ENCODE results near the gene CSTA.
A peak's percentile ranks its signal among the peaks of the same experiment; 100 is the strongest.

Gene CSTA, protein sequence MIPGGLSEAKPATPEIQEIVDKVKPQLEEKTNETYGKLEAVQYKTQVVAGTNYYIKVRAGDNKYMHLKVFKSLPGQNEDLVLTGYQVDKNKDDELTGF

DNA sequence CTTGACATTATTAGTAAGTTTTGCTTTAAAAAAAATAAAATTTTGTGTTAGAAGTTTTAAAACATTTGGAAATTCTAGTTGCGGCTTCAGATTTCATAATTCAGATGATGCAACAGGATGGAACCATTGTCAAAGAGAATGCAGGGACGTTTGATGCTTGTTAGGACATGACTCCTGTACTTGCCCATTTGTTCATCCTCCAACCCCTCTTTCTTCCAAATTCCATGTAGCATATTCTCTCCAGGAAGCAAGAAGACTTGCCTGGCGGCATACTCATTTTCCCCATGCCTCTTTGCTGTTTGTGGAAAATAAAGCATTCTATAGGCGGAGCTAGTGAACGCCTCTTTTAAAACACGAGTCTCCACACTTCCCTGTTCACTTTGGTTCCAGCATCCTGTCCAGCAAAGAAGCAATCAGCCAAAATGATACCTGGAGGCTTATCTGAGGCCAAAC lies at the start of gene CSTA:
Gene CSTA (plus strand): TSS at position 378 of the 453 bp plus-strand sequence. CDS start 45 bp downstream, at position 423.
- no peak for DNase-seq (ENCODE audit: low read depth)

DNA sequence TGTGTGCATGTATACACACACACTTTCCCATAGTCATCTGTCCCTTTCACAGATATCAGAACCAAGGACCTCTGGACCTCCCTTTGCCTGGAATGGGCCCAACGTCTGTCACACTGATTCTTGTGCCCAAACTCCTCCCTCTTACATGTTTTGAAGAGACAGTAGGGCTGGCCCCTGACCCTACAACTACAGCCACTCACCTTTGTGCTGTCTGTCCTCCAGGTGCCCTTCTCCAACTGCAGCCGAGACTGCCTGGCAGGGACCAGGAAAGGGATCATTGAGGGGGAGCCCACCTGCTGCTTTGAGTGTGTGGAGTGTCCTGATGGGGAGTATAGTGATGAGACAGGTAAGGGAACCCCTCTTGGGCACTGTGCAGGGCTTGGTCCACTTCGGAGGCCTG lies 43.2 kb upstream of the CSTA start:
- DNase-seq (ENCODE audit: low read depth) = no peak

DNA sequence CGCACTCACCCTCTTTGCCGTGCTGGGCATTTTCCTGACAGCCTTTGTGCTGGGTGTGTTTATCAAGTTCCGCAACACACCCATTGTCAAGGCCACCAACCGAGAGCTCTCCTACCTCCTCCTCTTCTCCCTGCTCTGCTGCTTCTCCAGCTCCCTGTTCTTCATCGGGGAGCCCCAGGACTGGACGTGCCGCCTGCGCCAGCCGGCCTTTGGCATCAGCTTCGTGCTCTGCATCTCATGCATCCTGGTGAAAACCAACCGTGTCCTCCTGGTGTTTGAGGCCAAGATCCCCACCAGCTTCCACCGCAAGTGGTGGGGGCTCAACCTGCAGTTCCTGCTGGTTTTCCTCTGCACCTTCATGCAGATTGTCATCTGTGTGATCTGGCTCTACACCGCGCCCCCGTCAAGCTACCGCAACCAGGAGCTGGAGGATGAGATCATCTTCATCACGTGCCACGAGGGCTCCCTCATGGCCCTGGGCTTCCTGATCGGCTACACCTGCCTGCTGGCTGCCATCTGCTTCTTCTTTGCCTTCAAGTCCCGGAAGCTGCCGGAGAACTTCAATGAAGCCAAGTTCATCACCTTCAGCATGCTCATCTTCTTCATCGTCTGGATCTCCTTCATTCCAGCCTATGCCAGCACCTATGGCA lies 41.1 kb upstream of the CSTA start:
- DNase-seq (ENCODE audit: low read depth) = no peak

DNA sequence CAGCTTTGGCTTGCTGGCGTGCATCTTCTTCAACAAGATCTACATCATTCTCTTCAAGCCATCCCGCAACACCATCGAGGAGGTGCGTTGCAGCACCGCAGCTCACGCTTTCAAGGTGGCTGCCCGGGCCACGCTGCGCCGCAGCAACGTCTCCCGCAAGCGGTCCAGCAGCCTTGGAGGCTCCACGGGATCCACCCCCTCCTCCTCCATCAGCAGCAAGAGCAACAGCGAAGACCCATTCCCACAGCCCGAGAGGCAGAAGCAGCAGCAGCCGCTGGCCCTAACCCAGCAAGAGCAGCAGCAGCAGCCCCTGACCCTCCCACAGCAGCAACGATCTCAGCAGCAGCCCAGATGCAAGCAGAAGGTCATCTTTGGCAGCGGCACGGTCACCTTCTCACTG lies 40.6 kb upstream of the CSTA start:
- DNase-seq (ENCODE audit: low read depth) = no peak

DNA sequence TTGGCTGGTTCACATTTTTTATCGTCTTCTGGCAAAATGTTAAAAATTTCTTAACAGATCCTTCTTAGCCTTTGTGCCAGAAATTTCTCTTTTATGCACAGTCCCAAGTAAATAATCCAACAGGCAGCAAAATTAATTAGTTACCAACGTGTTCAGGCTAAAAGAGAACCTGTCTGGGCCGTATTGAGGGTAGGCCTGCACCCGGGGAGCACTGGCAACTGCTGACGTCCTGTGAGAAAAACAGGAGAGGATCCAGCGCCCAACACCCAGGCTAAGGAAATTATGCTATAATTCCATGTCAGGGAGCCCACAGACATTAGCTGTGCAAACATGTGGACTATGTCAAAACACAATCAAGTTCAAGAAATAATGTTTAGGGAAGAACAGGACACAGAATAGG lies 30.7 kb upstream of the CSTA start:
- no peak for DNase-seq (ENCODE audit: low read depth)

DNA sequence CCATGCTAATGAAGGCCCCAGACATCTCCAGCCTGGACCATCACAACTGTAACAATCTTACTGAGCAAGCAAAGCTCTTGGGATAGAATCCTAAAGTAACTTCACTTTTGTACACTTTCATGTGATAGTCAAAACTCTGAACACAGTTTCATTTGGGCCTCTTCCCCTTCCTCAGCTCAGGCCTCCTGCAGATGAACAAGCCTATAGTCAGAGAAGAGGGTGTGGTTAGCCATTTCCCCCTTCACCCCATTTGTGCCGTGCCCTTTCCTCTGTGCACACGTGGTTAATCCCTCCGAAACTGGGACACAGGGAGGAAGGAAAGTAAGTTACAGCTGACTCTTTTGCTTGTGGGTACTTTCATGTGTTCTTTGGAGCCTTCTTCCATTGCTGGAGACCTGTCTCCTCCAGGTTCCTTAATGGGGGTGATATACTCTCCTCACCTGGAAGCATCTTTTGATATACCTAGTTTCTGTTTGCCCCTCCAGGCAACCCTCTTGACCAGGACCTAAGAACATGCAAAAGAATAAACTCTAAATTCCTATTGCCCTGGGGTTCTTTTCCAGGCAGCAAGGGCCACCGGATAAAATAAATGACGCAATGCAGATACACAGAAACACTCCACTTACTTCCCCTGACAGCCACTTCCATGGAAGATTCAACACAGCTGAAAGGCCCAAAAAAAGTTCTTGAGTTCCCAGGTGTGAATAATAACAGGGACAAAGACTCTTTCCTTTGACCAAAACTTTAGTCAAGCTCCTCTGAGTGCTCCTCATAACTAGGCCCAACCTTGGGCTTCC lies 29.6 kb upstream of the CSTA start:
- no peak for DNase-seq (ENCODE audit: low read depth)

DNA sequence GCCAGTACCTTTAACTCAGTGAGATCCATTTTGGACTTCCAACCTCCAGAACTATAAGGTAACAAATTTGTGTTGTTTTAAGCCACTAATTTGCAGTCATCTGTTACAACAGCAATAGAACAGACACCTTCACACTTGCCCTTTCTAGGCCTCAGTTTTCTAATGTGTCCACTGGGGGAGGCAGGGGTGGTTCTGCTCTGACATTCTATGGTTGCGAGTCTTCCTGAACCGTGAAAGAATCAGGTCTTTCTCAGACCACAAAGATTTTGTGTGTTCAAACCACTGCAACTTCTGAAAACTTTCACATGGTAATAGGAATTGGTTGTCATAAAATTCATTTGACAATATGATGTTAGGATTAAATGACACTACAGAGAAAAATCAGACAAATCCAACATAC lies 26.8 kb upstream of the CSTA start:
- DNase-seq (ENCODE audit: low read depth) = no peak

DNA sequence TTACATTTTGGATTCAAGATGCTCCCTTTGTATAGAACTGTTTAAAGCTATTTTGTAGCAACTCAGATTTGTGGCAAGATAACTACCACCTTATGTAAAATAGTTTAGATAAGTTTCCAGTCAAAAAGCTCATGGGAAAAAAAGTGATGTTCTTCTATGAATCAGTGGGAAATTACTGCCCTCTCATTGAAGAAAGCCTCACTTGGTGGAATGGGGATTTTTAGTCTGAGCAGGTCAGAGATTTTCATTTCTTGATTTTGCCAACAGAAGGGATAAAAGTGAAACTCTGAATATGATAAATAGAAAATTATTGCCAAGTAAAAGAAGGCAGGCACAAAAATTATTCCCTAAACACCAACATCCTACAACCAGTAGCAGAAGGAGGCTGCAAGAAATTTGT lies 25.8 kb upstream of the CSTA start:
- DNase-seq (ENCODE audit: low read depth) = no peak

DNA sequence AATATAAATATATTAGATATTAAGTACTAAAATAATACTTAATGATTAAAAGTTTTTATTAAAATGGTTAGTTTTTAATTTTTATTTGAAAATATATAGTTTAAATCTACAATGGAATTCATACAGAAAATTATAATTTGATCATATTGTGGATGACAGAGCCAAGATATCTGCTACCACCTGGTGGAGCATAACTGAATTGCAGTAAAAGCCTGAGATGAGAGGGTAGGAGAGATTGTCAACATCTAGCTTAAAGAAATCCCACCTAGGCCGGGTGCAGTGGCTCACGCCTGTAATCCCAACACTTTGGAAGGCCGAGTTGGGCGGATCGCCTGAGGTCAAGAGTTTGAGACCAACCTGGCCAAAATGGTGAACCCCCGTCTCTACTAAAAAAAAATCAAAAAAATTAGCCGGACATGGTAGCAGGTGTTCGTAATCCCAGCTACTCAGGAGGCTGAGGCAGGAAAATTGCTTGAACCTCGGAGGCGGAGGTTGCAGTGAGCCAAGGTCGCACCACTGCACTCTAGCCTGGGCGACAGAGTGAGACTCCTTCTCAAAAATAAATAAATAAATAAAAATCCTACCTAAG lies 25.1 kb upstream of the CSTA start:
- peak; percentile 15 for DNase-seq (ENCODE audit: low read depth)

DNA sequence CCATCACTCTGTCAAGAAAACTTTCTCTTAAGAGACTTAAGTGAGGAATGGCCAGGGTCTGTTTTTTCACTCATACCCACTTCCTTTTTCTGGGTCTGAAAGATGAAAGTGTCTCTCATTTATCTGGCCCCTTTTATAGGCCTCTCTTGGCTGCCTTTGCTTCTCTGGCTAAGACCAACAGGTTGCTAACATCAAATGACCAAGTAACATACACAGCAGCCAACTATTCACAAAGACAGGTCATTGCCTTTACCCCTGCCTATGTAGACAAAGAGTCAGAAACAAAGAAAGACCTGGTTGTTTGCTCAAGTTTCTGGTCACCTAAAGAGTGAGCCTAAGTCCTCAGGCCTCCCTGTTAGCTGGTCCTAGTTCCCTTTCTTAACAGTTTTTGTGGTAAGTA lies 24.0 kb upstream of the CSTA start:
- DNase-seq (ENCODE audit: low read depth) = no peak

DNA sequence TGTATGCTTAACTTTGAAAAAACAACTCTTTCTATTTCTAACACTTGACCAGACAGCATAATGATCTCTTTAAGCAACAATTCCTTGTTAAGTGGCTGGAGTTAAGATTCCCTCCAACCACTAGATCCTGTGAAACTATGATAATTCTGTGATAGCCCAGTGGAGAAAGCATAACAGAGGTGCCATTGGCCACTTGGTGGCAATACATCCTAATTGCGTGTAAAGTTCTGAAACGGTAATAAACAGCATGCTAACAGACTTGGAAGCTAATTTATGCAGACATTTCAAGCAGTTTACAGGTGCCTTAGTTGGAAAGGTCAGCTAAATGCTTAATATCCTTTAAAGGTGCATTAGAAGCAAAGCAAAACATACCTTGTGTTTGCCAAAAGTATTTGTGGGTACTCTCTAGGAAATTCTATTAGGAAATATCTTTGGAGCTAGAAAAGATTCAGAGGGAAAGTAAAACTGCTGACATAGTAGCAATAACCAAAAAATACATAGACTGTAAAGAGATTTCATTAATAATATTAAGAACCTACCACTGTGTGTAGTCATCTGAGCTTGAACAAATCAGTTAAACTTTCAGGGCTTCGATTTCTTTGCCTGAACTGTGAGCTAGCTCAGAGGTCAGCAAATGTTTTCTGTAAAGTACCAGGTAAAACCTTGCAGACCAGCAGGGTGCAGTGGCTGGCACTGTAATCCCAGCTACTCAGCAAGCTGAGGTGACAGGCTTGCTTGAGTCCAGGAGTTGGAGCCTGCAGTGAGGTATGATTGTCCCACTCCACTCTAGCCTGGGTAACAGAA lies 19.0 kb upstream of the CSTA start:
- no peak for DNase-seq (ENCODE audit: low read depth)

DNA sequence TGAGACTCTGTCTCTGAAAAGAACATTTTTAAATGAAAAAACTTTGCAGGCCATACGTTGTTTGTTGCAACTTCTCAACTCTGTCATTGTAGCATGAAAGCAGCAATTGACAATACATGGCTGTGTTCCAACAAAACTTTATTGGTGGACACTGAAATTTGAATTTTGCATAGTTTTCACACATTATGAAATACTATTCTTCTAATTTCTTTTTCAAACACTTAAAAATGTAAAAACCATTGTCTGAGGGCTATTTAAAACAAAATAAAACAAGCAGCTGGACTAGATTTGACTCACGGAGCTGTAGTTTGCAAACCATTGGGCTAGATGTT lies 18.5 kb upstream of the CSTA start:
- DNase-seq (ENCODE audit: low read depth) = no peak

DNA sequence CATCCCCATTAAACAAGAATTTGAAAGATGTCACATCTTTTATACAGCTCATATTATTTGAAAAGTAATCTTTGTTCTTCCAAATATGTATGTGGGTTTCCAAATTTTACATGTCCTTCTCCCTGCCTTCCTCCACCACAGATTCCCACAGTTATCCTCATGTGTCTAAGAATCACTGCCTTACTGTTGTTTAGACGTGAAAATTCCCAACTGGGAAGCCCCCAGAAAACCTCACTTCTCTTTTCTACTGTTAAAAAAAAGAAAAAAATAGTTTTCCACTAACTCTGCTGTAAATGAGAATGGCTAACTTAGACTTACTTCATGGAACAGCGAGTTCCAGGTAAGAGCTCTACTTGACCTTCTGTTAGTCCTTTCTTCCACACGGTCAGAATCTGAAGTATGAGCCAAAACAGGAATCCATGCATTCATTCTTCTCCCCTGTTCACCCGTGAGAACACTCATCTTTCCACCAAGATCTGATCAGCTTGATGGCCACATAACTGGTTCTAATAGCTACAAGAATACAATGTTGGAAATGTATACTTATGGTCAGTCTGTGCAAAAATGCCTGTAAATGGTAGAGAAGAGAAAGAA lies 17.9 kb upstream of the CSTA start:
- no peak for DNase-seq (ENCODE audit: low read depth)

DNA sequence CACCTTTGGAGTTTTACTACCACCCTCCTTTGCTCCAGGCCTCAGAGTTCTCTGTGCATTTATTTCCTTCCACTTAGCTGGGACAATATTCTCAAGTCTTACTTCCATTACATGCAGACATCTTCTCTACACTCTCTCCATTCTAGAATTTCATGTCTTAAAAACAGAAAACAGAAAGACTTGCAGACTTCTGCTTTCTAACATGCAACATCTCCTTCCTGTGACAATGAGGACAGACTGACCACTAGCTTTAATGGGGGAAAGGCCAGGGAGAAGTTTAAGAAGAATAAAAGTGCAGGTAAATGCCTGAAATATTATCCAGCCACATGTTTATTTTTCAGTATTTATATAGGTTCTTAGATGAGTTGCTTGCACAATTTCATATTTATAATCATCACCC lies 17.1 kb upstream of the CSTA start:
- DNase-seq (ENCODE audit: low read depth) = no peak

DNA sequence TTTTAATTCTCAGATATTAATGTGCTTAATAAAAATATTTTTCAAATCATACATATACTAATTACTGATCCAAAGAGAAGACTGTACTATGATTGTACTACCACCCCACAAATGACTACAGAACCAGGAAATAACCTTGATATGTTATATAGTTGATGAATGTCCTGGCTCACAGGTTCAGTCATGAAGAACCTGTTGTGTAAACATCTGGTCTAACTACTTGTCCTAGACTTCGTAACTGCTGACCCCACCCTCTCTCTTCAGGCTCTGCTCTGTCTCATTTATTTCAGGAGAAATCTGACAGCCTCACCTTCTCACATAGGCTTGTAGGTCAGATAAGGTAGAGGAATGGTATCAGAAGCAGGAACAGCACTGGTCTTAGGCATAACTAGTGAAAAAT lies 14.7 kb upstream of the CSTA start:
- no peak for DNase-seq (ENCODE audit: low read depth)

DNA sequence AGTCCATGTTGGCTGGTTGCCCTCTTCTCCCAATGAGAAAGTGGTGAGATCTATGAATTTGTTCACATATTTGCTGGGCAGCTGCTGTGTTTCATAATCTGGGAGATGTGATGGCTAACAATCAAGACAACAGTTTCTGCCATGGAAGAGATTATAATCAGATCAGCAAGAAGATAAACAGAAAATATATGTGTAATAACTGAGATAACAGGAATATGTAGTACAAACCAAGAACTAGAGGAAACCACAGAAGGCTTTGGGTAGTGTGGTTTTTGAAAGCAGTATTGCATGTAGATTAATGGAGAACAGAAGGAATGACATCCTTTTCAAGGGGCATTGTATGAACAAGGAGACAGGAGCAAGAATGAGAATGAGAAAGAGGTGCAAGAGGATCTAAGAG lies 12.2 kb upstream of the CSTA start:
- DNase-seq (ENCODE audit: low read depth) = no peak

DNA sequence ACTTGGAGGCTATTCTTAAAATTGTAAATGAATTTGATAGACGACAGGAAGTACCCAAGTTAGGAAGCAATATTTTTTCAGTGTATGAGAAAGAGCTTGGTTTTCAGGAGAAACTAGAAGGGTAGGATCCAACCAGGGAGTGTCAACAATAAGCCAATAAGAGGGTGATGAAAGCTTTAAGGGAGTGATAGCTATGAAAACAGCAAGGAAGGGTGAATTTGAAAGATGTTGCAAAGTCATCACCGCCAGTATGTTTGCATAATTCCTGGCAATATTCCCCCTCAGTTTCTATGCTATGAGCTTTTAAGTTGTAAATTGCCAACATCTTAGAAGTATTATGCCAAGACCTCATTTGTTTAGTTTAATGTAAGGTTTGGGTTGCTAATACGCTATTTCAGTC lies 11.8 kb upstream of the CSTA start:
- DNase-seq (ENCODE audit: low read depth) = no peak

DNA sequence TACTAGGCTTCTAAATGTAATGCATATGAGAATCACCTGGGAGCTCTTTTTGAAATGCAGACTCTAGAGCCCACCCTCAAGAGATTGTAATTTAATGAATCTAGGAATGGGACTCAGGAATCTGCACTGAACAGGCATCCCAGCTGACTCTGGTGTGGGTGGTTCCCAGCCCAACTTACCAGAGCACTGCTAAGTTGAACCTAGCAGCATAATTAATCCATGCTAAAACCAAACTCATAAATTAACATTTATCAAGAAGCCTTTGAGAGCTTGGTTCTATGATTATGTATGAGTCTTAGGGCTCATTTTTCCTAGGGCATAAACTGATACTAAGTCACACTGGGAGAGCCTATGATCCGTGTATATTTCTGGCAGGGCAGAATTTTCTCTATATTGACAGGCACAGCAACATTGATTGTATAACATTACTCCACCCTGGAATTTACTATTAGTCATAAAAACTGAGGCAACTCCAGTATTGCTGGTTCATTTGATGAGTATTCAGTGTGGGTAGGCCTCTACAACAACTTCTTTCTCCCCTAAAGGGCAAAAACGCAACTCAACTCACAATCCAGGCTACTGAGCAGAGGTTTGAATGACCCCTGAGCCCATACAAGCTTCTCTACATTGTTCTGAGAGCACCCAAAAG lies 10.7 kb upstream of the CSTA start:
- DNase-seq (ENCODE audit: low read depth) = no peak

DNA sequence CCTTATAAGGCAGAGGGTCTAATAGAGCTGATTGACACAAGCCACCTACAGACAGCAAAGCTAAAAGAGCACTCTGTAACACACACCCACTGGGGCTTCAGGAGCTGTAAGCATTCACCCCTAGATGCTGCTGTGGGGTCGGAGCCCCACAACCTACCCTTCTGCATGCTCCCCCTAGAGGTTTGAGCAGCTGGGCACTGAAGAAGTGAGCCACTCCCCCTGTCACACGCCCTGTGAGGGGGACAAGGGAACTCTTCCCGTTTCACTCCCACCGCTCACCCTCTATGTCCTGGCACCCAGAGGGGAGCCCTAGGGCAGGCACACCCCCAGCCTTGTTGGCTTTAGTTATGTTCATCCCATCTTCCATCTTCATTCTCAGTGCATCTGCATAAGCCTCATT lies 9.4 kb upstream of the CSTA start:
- no peak for DNase-seq (ENCODE audit: low read depth)

DNA sequence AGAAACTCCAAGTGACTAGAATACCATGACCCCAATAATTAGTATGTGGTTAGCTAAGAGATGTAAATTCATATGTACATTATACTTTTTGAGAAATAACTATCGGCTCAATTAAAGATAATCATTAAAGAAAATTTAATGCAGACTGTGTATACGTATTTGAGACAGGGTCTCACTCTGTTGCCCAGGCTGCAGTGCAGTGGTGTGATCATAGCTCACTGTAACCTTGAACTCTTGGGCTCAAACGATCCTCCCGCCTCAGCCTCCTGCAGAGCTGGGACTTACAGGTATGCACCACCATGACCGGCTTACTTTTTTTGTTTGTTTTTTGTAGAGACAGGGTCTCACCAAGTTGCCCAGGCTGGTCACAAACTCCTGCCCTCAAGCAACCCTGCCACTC lies 8.7 kb upstream of the CSTA start:
- no peak for DNase-seq (ENCODE audit: low read depth)

DNA sequence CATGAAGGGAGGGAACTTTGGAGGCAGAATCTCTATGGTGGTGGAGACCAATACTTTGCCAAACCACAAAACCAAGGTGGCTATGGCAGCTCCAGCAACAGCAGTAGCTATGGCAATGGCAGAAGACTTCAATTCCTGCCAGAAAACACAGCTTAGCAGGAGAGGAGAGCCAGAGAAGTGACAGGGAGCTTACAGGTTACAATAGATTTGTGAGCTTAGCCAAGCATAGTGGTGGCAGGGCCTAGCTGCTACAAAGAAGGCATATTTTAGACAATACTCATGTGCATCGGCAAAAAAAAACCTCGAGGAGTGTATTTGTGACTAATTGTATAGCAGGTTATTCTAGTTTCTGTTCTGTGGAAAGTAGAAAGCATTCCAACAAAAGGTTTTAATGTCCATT lies 6.4 kb upstream of the CSTA start:
- DNase-seq (ENCODE audit: low read depth) = no peak
